Measurements from ENCODE around the gene BCL2L11. TPM values are rescaled to one million over a fixed set of nuclear protein-coding genes. Genes with fewer than 3 reads are reported as not detected.

BCL2L11 gene
- total RNA-seq, 1 donor from 2014 or later, result 13.8 TPM

DNA sequence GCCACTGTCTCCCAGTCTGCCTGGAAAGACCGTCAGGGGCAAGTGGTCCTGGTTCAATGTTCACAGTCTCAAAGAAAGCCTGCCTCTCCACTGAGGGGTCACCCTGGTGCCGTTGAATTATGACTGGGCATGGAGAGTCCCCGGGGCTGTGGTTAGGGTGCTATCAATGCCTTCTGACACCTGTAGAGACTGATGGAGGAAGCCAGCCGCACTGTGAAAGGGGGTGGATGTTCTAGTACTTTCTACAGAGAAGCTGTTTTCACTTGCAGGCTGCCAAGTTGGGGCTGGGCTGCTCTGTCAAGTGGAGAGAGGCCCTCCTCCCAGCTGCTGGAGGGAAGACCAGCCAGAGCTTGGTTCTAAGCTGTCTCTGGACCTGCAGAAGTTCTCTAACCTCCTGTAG, 80.5 kb downstream of the BCL2L11 start:
- TF ChIP-seq, protein P1, sequence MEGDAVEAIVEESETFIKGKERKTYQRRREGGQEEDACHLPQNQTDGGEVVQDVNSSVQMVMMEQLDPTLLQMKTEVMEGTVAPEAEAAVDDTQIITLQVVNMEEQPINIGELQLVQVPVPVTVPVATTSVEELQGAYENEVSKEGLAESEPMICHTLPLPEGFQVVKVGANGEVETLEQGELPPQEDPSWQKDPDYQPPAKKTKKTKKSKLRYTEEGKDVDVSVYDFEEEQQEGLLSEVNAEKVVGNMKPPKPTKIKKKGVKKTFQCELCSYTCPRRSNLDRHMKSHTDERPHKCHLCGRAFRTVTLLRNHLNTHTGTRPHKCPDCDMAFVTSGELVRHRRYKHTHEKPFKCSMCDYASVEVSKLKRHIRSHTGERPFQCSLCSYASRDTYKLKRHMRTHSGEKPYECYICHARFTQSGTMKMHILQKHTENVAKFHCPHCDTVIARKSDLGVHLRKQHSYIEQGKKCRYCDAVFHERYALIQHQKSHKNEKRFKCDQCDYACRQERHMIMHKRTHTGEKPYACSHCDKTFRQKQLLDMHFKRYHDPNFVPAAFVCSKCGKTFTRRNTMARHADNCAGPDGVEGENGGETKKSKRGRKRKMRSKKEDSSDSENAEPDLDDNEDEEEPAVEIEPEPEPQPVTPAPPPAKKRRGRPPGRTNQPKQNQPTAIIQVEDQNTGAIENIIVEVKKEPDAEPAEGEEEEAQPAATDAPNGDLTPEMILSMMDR (IDR thresholded peaks at IDR 0.05; ENCODE audit: insufficient read depth, low read length, poor library complexity, severe bottlenecking), result no peak
- no peaks in the 10 kb centered on the region for H3K27me3 ChIP-seq (ENCODE audit: control insufficient read depth, insufficient read depth, low read length)
- no peak overlapping the region for H3K4me3 ChIP-seq (ENCODE audit: low read depth, low read length)
- DNase-seq (ENCODE audit: low read depth), result no peak
- H3K36me3 ChIP-seq (ENCODE audit: control insufficient read depth, insufficient read depth, low read length), result no peaks in the 10 kb centered on the region

DNA sequence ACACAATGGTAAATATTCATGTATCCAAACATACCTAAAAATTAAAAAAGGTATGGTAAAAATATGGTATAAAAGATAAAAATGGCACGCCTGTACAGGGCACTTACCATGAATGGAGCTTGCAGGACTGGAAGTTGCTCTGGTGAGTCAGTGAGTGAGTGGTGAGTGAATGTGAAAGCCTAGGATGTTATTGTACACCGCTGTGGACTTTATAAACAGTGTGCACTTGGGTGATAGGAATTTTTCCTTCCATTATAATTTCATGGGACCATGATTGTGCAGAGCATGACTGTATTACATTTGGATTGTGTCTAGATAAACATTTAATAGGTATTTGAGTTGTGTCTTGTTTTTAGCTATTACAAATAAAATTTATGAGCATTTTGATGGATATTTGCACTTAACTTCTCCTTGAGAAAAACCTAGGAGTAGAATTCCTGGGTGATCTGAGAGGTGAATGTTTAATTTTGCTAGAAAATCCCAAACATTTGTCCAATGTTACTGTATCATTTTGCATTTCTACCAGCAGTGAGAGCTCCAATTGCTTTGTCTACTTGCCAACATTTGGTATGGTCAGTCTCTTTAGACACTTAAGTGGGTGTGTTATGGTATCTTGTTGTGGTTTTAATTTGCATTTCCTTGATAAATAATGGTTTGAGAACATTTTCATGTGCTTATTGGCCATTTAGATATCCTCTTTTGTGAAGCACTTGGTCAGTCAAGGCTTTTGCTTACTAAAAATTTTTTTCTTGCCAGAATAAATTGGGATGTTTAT, 81.7 kb downstream of the BCL2L11 start:
- Histone ChIP-seq H3K4me3 (ENCODE audit: low read depth, low read length) (no peak overlapping the region), H3K27me3 (ENCODE audit: control insufficient read depth, insufficient read depth, low read length) (no peaks in the 10 kb centered on the region), H3K36me3 (ENCODE audit: control insufficient read depth, insufficient read depth, low read length) (no peaks in the 10 kb centered on the region)
- no peak for DNase-seq (ENCODE audit: low read depth)
- TF ChIP-seq, protein P1 (IDR thresholded peaks at IDR 0.05; ENCODE audit: insufficient read depth, low read length, poor library complexity, severe bottlenecking), result no peak

DNA sequence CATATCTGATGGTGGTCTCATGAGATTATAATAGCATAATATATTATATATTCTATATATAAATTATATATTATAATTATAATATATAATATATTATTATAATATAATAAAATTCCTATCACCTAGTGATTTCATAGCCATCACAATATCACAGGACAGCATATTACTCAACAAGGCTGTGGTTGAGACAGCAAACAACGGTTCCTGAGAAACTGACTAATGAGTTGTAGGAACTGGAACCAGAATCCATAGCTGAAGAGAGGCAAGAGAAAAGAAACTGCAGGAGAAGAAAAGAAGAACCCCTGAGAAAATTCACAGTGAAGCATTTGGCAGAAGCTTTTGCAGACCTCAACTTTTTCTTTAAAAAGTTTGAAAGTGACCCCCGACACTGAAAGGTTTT, 84.0 kb downstream of the BCL2L11 start:
- DNase-seq (ENCODE audit: low read depth), result no peak
- TF ChIP-seq, protein P1 (IDR thresholded peaks at IDR 0.05; ENCODE audit: insufficient read depth, low read length, poor library complexity, severe bottlenecking), result no peak
- H3K36me3 ChIP-seq (ENCODE audit: control insufficient read depth, insufficient read depth, low read length), result no peaks in the 10 kb centered on the region
- no peak overlapping the region for H3K4me3 ChIP-seq (ENCODE audit: low read depth, low read length)
- no peaks in the 10 kb centered on the region for H3K27me3 ChIP-seq (ENCODE audit: control insufficient read depth, insufficient read depth, low read length)

DNA sequence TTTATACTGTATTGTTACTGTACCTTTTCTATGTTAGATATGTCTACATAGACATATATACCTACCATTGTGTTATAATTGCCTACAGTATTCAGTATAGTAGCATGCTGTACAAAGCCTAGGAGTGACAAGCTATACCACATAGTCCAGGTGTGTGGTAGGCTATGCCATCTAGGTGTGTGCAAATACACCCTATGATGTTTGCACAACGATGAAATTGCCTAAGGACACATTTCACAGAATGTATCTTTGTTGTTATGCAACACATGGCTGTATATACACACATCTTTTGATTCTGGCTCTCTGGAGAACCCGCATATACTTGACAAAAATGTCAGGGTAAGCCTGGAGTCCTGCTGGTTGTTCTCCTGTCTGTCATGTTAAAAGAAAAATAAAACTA, 85.1 kb downstream of the BCL2L11 start:
- no peak for DNase-seq (ENCODE audit: low read depth)
- Histone ChIP-seq H3K4me3 (ENCODE audit: low read depth, low read length) (no peak overlapping the region), H3K36me3 (ENCODE audit: control insufficient read depth, insufficient read depth, low read length) (no peaks in the 10 kb centered on the region), H3K27me3 (ENCODE audit: control insufficient read depth, insufficient read depth, low read length) (no peaks in the 10 kb centered on the region)
- TF ChIP-seq, protein P1 (IDR thresholded peaks at IDR 0.05; ENCODE audit: insufficient read depth, low read length, poor library complexity, severe bottlenecking), result no peak

DNA sequence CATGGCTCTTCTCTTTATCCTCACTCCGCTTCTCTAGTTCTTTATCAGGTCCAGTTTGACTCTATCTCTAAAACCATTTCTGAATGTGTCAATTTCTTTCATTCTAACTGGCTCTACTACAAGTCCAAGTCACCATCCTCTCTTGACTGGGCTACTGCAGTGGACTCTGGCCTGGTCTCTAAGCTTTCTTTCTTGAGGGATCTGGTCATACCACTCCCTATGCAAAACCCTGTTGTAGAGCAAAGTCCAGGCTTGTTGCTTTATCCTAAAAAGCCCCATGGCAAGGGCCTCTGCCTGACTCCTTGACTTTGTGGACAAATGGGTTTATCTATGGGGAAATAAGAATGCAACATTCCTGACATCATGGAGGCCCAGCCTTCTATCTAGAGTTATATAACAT, 87.1 kb downstream of the BCL2L11 start:
- no peaks in the 10 kb centered on the region for H3K36me3 ChIP-seq (ENCODE audit: control insufficient read depth, insufficient read depth, low read length)
- no peak for DNase-seq (ENCODE audit: low read depth)
- H3K4me3 ChIP-seq (ENCODE audit: low read depth, low read length), result no peak overlapping the region
- TF ChIP-seq, protein P1 (IDR thresholded peaks at IDR 0.05; ENCODE audit: insufficient read depth, low read length, poor library complexity, severe bottlenecking), result no peak
- no peaks in the 10 kb centered on the region for H3K27me3 ChIP-seq (ENCODE audit: control insufficient read depth, insufficient read depth, low read length)

DNA sequence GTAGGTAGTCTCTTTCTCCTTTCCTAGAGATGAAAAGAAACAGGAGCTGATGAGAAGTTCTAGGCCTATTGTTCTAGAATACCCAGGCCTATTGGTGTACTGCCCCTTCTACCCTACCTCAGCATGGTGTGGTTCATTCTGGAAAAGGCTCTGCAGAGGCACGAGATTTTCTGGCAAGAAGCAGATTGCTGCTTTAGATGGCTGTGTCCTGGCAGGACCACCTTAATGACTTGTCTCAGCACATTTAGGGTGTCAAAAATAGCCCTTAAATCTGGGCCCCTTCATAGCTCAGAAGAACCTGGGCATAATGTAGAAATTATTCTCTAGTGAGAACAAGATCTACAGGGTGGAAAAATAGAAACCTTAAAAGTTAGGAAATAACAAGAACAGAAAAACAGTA, 87.9 kb downstream of the BCL2L11 start:
- TF ChIP-seq, protein P1 (IDR thresholded peaks at IDR 0.05; ENCODE audit: insufficient read depth, low read length, poor library complexity, severe bottlenecking), result no peak
- Histone ChIP-seq H3K27me3 (ENCODE audit: control insufficient read depth, insufficient read depth, low read length) (no peaks in the 10 kb centered on the region), H3K36me3 (ENCODE audit: control insufficient read depth, insufficient read depth, low read length) (no peaks in the 10 kb centered on the region), H3K4me3 (ENCODE audit: low read depth, low read length) (no peak overlapping the region)
- DNase-seq (ENCODE audit: low read depth), result no peak

Measured in kidney epithelial cell (primary cell).